Right hindlimb (tissue), 1 donor: ENCODE results near the gene LMAN2L.
A peak's percentile ranks its signal among the peaks of the same experiment; 100 is the strongest.

Experiments
- DNase-seq: peaks from one replicate; pipeline ENCODE4 v3.0.0-alpha.2; 2018

LMAN2L gene

GRCh38 chr2:96739633-96740428, at the start of gene LMAN2L:
Gene LMAN2L, minus strand, starts transcription at chr2:96740064. Its CDS starts 24 bp downstream, at chr2:96740040.
- peak; percentile 99 for DNase-seq

- DNase-seq = no peak
Measured at GRCh38 chr2:96789245-96789617, 49.4 kb upstream of the LMAN2L start.

GRCh38 chr2:96788442-96789244, 48.8 kb upstream of the LMAN2L start:
- peak; percentile 55 for DNase-seq

- DNase-seq = no peak
Measured at GRCh38 chr2:96787411-96787810, 47.5 kb upstream of the LMAN2L start.

GRCh38 chr2:96783388-96783787, 43.5 kb upstream of the LMAN2L start:
- DNase-seq = no peak

- no peak for DNase-seq
Measured at GRCh38 chr2:96775160-96775559, 35.3 kb upstream of the LMAN2L start.

GRCh38 chr2:96773922-96774321, 34.1 kb upstream of the LMAN2L start:
- DNase-seq = no peak

- no peak for DNase-seq
Measured at GRCh38 chr2:96772903-96773671, 33.2 kb upstream of the LMAN2L start.

GRCh38 chr2:96771796-96772618, 32.1 kb upstream of the LMAN2L start:
- no peak for DNase-seq

GRCh38 chr2:96770442-96771202, 30.8 kb upstream of the LMAN2L start:
- no peak for DNase-seq

- DNase-seq = peak; percentile 74
Measured at GRCh38 chr2:96769814-96770213, 29.9 kb upstream of the LMAN2L start.

GRCh38 chr2:96768083-96768561, 28.3 kb upstream of the LMAN2L start:
- no peak for DNase-seq

GRCh38 chr2:96767135-96767871, 27.4 kb upstream of the LMAN2L start:
- no peak for DNase-seq

GRCh38 chr2:96764253-96764637, 24.4 kb upstream of the LMAN2L start:
- no peak for DNase-seq

GRCh38 chr2:96763511-96764252, 23.8 kb upstream of the LMAN2L start:
- no peak for DNase-seq

GRCh38 chr2:96762529-96763311, 22.9 kb upstream of the LMAN2L start:
- DNase-seq = no peak

GRCh38 chr2:96760986-96761832, 21.3 kb upstream of the LMAN2L start:
- DNase-seq = no peak
